Esophagus muscularis mucosa (tissue), 4 donors: ENCODE results near the gene PFN4.

Experiments used
- CTCF ChIP-seq, 3 experiments: fragments of 200-600 bp in 2 of 3; fragments of 450-650 bp in 1 of 3; sonication (generic) in 2 of 3; IDR thresholded peaks; one replicate each; pipeline ENCODE4 v1.5.1; 2017 to 2019; ENCODE audit warnings: antibody characterized with exemption in 3 of 3, mild to moderate bottlenecking in 2 of 3, moderate library complexity in 1 of 3
- EP300 ChIP-seq: sonication (generic); formaldehyde crosslinking; IDR thresholded peaks from one replicate; pipeline ENCODE4 v1.6.1; 2017; ENCODE audit warnings: antibody characterized with exemption
- POLR2A ChIP-seq: fragments of 450-650 bp; IDR thresholded peaks from one replicate; pipeline ENCODE4 v1.6.1; 2017; ENCODE audit warnings: antibody characterized with exemption, moderate library complexity, mild to moderate bottlenecking, low read depth

DNA sequence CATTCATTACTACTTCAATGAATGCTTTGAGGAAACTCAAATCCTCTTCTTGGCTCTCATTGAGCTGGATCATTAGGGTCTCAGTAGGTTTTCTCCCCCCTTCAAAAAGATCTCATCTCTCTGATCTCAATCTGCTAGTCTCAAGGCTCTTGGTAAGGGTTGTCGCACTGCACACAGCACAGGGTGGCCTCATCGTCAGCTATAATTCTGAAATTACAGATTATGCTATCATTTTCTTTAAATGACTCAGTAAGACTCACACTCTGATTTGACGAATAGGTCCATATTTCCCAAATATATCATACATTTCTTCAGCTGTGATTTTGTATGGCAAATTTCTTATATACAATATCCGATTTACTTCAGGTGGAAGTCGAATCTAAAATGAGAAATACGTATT is 49.3 kb downstream of the PFN4 start:
- no peak for TF ChIP-seq CTCF (IDR thresholded peaks at IDR 0.05)
- no peak for TF ChIP-seq POLR2A
- TF ChIP-seq EP300, result no peak
